Activated T-cell treated with anti-CD3 and anti-CD28 coated beads, Interleukin-2, amount 50 U/mL, for 48 hours (primary cell): ENCODE data around the gene CLDN2.
"Not testable (repeated sequence)": the region's sequence is repeated elsewhere in the genome, so short reads cannot be mapped to it uniquely, and the experiment has no call there.

Source experiments
- DNase-seq, 2 experiments: peaks; one replicate each; pipeline ENCODE4 v3.0.0-alpha.2; 2020

The CLDN2 gene

GRCh38 chrX:106964290-106964689, 44.1 kb downstream of the CLDN2 start:
- no peak for DNase-seq

- not testable (repeated sequence) for DNase-seq
These were observed 46.3 kb downstream of the CLDN2 start for GRCh38 chrX:106966547-106966946.

GRCh38 chrX:106972896-106973295, 52.7 kb downstream of the CLDN2 start:
- DNase-seq, result no peak

- DNase-seq, result no peak
These were observed 53.4 kb downstream of the CLDN2 start for GRCh38 chrX:106973433-106974149.

GRCh38 chrX:106976416-106976815, 56.2 kb downstream of the CLDN2 start:
- DNase-seq, result no peak
